Peyer's patch (tissue), 4 donors: ENCODE measurements around the gene CENPW. TPM values are rescaled to one million over a fixed set of nuclear protein-coding genes. Genes with fewer than 3 reads are reported as not detected.

Experiments
- DNase-seq, 3 donors: peaks; one replicate each; pipeline ENCODE4 v3.0.0-alpha.2; 2017 to 2019
- H3K27ac ChIP-seq, 4 donors: fragments of 200-600 bp; sonication (generic); one replicate each; pipeline ENCODE4 v1.5.1; 2016 to 2019
- H3K27me3 ChIP-seq, 2 donors: fragments of 200-600 bp; sonication (generic); one replicate each; pipeline ENCODE4 v1.5.1; 2019
- H3K36me3 ChIP-seq, 3 donors: fragments of 200-600 bp; sonication (generic); one replicate each; pipeline ENCODE4 v1.5.1; 2016 to 2019
- H3K4me1 ChIP-seq, 4 donors: fragments of 200-600 bp; sonication (generic); one replicate each; pipeline ENCODE4 v1.5.1; 2016 to 2019
- H3K4me3 ChIP-seq, 4 donors: fragments of 200-600 bp; sonication (generic); 1 replicate in 3 of 4; 2 replicates in 1 of 4; pipeline ENCODE4 v1.5.1; 2016 to 2019; ENCODE audit warnings: mild to moderate bottlenecking in 1 of 4
- H3K9me3 ChIP-seq, 4 donors: fragments of 200-600 bp; sonication (generic); one replicate each; pipeline ENCODE4 v1.5.1; 2016 to 2019; ENCODE audit warnings: mild to moderate bottlenecking in 1 of 4
- CTCF ChIP-seq, 6 experiments: fragments of 450-650 bp in 4 of 6; fragments of 200-600 bp in 2 of 6; sonication (generic) in 1 of 6; IDR thresholded peaks; one replicate each; pipeline ENCODE4 v1.5.1; 2017 to 2019; ENCODE audit warnings: antibody characterized with exemption in 6 of 6, mild to moderate bottlenecking in 3 of 6, moderate library complexity in 1 of 6
- POLR2A ChIP-seq, 2 donors: fragments of 450-650 bp; IDR thresholded peaks; one replicate each; pipeline ENCODE4 v1.5.1; 2017; ENCODE audit warnings: antibody characterized with exemption in 2 of 2, mild to moderate bottlenecking in 2 of 2, moderate library complexity in 2 of 2
- total RNA-seq, 4 donors: library from RNA; depleted of rRNA; stranded (reverse); fragments of >200 nt; gene quantifications; one replicate each; pipeline ENCODE4 v1.1.0, GENCODE V29; 2016

The CENPW gene
- total RNA-seq, 4 donors from 2014 or later = 3.3 TPM; not detected in 3

GRCh38 chr6:126383203-126383602, 43.3 kb downstream of the CENPW start:
- no peak for DNase-seq
- H3K36me3 ChIP-seq = no peaks in the 10 kb centered on the region
- H3K4me1 ChIP-seq = no peaks in the 10 kb centered on the region
- no peak overlapping the region for H3K27ac ChIP-seq
- H3K9me3 ChIP-seq = peaks cover 0 to 7% (median 0%) of the 10 kb centered on the region in 4 donors
- no peaks in the 10 kb centered on the region for H3K27me3 ChIP-seq
- H3K4me3 ChIP-seq = no peak overlapping the region
- TF ChIP-seq CTCF (IDR thresholded peaks at IDR 0.05) (no peak), POLR2A (IDR thresholded peaks at IDR 0.05) (no peak)

- no peak overlapping the region for H3K27ac ChIP-seq
- TF ChIP-seq CTCF (IDR thresholded peaks at IDR 0.05) (no peak), POLR2A (IDR thresholded peaks at IDR 0.05) (no peak)
- H3K4me1 ChIP-seq = no peaks in the 10 kb centered on the region
- H3K4me3 ChIP-seq = no peak overlapping the region
- peaks cover 0 to 7% (median 0%) of the 10 kb centered on the region in 4 donors for H3K9me3 ChIP-seq
- no peak for DNase-seq
- H3K36me3 ChIP-seq = no peaks in the 10 kb centered on the region
- H3K27me3 ChIP-seq = no peaks in the 10 kb centered on the region
These were observed 45.6 kb downstream of the CENPW start for GRCh38 chr6:126385536-126385935.

GRCh38 chr6:126388104-126388598, 48.2 kb downstream of the CENPW start:
- peaks cover 0 to 3% (median 0%) of the 10 kb centered on the region in 4 donors for H3K9me3 ChIP-seq
- H3K4me1 ChIP-seq = no peaks in the 10 kb centered on the region
- no peak for TF ChIP-seq POLR2A (IDR thresholded peaks at IDR 0.05)
- TF ChIP-seq CTCF (IDR thresholded peaks at IDR 0.05) = no peak
- no peak overlapping the region for H3K4me3 ChIP-seq
- H3K27ac ChIP-seq = no peak overlapping the region
- no peaks in the 10 kb centered on the region for H3K36me3 ChIP-seq
- H3K27me3 ChIP-seq = no peaks in the 10 kb centered on the region
- no peak for DNase-seq

- Histone ChIP-seq H3K4me3 (no peak overlapping the region), H3K4me1 (no peaks in the 10 kb centered on the region), H3K9me3 (no peaks in the 10 kb centered on the region), H3K36me3 (no peaks in the 10 kb centered on the region), H3K27me3 (no peaks in the 10 kb centered on the region), H3K27ac (no peak overlapping the region)
- no peak for DNase-seq
- no peak for TF ChIP-seq POLR2A (IDR thresholded peaks at IDR 0.05)
- no peak for TF ChIP-seq CTCF (IDR thresholded peaks at IDR 0.05)
These were observed 56.2 kb downstream of the CENPW start for GRCh38 chr6:126396131-126396530.
